HG03442 (cell line): ENCODE measurements around the gene TRAF3IP3.

Experiments used
- ATAC-seq: cut with Tn5 transposase; IDR thresholded peaks from one replicate; pipeline ENCODE4 v1.9.1; 2021; ENCODE audit warnings: mild to moderate bottlenecking, moderate library complexity; ENCODE audit not compliant: unreplicated experiment

TRAF3IP3 gene, protein sequence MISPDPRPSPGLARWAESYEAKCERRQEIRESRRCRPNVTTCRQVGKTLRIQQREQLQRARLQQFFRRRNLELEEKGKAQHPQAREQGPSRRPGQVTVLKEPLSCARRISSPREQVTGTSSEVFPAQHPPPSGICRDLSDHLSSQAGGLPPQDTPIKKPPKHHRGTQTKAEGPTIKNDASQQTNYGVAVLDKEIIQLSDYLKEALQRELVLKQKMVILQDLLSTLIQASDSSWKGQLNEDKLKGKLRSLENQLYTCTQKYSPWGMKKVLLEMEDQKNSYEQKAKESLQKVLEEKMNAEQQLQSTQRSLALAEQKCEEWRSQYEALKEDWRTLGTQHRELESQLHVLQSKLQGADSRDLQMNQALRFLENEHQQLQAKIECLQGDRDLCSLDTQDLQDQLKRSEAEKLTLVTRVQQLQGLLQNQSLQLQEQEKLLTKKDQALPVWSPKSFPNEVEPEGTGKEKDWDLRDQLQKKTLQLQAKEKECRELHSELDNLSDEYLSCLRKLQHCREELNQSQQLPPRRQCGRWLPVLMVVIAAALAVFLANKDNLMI

DNA sequence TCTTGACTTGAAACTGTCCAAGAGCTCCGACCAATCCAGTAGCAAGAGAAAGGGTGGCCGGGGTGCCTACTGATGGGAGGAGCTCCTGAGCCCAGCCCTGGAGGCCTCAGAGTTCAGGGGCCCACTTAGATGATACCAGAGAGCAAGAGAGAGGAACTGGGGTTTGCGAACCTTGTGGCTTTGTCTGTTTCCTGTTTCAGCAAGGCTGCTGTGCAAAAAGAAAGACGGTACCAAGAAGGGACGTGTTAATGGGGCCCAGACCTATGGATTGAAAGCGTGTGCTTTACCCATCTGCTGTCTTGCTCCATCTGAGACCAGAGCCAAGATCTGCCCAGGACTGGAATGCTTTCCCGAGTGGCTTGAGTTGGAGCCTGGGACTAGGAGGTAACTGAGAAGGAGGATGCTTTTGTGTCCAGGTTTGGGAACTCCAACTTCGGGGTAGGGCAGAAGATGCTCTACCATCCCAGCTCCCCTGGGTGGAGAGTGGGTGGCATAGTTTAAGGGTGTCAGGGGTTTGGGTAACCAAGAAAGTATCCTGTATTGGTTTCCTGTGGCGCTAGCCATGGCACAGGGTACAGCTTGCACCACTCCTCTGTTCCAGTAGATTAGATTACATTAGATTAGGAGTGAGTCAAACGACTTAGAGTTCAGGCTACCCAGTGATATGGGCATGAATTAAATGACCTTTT lies at the start of gene TRAF3IP3:
Gene TRAF3IP3 (plus strand): TSS at position 128 of the 689 bp plus-strand sequence. CDS start 3,987 bp downstream, outside the sequence.
- ATAC-seq = peak; percentile 74

DNA sequence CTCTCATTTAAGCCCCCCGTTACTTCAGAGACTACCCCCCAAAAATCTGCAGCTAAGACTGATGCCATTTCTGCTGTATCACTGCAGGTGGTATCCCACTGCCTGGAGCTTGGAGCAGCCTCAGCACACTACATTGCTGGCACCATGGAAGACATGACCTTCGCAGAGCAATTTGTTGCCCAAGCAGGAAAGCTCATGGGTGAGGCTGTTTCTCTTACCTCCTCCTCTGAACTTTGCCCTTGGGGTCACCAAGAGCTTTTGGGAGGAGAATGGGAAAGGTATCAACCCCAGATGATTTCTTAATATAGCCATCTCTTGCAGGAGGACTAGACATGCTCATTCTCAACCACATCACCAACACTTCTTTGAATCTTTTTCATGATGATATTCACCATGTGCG lies 49.2 kb upstream of the TRAF3IP3 start:
- ATAC-seq = no peak

DNA sequence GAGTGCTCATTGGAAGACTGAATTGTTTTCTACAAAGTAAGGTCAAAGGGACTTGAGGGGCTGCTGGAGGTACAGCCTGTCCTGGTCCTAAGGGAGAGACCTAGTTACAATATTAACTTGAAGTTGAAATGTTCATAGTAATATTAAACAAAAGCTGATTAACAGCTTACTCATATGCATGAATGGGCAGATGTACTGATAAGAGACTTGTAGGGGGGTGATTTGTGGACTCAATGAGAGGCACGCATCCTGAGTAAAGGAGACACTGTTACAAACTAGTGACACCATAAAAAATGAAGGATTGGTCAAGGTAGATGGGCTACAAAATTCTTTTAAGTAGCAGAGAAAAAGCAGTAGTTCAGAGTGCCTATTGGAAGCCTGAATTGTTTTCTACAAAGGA lies 48.5 kb upstream of the TRAF3IP3 start:
- no peak for ATAC-seq

DNA sequence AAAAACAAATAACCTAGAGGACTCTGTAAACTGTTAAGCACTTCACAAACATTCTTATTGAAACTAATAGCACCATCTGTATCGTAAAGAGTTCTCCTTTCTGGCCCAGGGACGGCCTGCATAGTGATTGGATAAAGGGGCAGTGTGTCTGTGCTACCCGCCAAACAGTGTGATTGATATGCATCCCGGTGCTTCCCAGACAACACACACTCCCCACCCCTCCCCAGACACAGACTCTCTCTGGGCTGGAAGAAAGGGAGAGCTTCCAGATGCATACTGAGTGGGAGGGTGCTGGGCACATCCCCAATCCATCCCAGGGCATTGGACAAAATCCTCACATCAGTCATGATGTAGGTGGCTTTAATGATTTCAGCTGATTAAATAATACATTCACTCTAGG lies 47.6 kb upstream of the TRAF3IP3 start:
- ATAC-seq = no peak

DNA sequence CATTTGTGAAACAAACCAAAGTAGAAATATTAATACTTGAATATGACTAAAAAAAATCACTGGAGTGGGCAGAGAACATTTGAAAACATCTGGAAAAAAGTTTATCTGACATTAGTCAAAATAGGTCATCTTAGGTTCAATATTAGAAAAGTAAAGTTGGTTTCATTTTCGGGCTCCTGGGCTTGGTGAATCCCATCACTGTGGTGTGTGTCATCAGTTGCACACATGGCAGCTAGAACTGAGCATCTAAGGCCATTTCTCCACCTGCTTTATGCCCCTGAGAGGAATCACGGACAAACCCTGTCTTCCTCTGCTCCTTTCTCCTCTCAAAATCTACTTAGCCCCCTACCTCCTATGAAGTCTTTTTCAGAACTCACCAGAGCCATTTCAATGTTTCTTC lies 45.8 kb upstream of the TRAF3IP3 start:
- no peak for ATAC-seq

DNA sequence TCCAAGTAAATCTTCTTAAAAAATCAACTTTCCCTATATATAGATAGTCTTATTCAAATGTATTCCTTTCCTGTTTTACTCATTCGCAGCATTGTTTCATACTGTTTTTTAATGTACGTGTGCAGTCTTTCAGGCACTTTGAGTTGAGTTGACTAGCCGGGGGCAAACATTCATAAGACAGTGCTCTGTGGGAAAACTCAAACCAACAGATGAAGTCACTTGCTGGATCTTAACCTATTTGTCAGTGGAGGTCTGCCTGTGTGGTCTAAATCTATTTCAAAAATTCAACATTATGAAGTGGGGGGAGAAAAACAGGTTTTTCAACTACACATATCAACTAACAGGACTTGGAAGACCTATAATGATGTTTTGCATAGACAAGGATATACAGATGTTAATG lies 45.0 kb upstream of the TRAF3IP3 start:
- no peak for ATAC-seq

DNA sequence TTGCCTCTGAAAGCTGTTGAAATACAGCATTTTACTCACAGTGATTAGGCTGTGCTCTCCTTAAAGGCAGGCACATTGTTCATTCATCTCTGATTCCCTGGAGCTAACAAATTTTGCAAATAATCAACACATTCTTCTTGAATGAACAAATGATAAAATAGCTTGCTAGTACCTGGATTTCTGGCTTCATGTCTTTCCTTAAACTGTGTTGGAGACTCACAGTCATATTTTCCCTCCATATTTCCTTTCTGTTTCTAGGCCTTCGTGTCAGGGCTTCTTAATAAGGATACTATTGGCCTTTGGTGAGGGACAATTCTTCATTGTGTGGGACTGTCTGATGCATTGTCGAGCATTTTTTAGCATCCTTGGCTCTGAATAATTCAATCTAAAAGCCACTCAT lies 41.5 kb upstream of the TRAF3IP3 start:
- no peak for ATAC-seq

DNA sequence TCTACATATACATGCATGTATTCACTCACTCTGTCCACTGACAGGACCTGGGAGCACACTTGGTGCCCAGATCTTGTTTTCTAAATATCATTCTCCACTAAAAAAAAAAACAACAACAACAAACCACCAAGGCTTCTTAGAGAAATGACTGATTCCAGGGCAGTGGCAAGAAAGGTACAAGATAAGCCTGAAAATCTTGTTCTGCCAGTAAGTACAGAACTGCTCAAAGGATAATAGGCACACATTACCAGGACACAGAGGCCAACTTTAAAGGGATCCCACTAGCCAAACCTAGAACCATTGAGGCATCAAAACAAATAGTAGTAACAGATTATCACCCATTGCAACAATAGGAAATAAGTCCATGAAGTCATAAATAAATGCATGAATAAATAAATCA lies 40.5 kb upstream of the TRAF3IP3 start:
- no peak for ATAC-seq

DNA sequence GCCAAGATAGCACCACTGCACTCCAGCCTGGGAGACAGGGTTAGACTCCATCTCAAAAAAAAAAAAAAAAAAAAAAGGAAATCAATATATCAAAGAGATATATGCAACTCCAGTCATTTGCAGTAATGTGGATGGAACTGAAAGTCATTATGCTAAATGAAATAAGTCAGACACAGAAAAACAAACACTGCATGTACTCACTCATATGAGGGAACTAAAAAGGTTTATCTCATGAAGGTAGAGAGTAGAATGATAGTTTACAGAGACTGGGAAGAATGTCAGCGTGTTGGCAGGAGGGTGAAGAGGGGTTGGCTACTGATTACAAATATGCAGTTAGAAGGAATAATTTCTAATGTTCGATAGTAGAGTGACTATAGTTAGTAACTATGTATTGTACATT lies 38.0 kb upstream of the TRAF3IP3 start:
- no peak for ATAC-seq

DNA sequence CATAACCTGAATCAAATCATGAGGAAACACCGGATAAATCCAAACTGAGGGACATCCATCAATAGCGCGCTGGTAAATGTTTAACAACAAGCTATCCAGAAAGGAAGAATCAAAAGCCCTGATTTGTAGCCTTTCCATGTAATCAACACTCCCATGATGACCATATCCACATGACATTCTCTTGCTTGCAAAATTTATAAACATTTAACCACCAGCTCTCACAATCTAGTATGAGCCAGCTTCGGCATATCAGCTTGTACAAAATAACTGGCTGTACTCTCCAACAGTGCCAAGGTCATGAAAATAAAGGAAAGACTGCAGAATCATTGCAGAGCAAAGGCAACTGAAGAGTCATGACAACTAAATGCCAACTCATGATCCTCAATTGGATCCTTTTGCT lies 35.5 kb upstream of the TRAF3IP3 start:
- ATAC-seq = no peak

DNA sequence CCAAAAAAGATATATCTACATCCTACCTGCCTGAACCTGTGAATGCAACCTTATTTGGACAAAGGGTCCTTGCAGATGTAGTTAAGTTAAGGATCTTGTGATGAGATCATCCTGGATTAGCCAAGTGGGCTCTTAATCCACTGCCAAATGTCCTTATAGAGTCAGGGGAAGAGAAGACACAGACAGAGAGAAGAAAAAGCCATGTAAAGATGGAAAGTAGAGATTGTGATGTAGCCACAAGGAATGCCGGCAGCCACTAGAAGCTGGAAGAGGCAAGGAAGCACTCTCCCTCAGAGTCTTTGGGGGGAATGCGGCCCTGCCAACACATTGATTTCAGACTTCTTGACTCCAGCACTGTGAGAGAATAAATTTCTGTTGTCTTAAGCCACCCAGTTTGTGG lies 35.0 kb upstream of the TRAF3IP3 start:
- ATAC-seq = no peak

DNA sequence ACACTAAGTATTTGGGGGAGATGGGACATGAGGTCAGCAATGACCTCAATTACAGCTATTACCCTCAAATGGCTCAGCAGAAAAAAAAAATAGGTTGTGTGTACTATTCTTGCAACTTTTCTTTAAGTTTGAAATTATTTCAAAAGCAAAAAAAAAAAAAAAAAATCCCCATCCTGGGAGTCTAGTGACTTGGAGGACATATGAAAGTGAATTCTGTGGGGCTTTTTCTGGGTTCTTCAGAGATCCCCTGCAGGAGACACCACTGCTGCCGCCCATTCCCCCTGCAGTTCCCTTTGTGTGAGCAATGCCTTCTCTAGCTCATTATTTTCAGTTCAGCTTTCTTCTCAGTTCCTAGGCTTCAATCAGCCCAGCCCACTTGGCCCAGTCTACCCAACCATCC lies 34.5 kb upstream of the TRAF3IP3 start:
- ATAC-seq = no peak

DNA sequence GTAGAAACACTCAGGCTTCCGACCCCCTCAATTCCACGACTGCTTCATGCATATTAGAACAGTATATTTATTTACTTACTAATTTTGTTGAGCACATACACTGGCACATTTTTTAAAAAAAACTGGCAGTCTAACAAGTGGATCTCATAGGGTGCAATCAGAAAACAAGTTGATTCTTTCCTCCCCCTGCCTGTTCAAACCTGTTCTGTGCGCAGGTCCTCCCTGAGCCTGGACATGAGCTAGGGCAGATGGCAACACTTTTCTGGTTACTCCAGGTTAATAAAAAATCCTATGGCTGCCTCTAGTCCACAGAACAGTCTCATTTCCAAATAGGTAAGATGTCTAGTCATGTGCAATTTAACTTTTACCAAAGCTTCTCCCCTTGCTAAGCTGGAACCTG lies 32.6 kb upstream of the TRAF3IP3 start:
- ATAC-seq = no peak

DNA sequence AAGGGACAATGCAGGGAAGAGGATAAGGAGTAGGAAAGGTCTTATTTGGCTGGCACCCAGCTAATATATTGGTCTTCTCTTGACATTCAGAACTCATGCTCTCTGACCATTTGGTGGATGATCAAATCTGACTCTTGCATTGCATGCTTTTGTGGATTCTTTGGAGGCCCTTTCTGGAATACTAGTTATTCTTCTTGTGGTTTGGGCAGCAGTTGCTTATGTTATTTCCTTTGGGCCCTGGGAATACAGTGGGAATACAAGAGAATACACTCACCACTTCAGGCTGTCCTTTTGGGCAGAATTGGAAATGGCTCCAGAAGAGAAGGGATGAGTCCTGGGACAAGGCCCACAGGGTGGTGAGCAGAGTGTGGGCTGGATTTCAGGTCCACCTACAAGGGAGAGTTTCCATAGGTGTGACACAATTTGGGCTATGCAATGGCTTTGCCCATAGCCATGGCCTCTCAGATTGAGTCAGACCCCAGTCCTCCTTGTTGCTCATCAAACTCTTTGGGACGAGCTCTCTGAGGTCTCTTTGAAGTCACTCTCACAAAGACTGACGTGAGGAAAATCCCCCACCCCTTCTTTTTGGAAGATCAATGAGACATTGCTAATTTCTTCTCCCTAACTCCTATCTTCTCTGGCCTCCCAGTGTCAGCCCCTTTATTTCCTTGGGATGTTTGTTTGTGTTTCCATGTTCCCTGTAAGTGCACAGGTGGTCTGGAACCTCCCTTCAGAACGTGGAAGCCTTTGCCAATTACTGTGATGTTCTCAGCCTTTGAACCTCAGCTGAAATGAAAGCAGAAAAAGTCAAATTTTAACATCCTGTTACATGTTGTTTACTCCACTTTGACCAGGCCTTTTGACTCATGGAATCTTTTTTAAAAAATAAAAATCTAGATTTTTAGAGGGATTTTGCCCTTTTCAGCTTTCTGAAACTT lies 31.8 kb upstream of the TRAF3IP3 start:
- peak; percentile 79 for ATAC-seq

DNA sequence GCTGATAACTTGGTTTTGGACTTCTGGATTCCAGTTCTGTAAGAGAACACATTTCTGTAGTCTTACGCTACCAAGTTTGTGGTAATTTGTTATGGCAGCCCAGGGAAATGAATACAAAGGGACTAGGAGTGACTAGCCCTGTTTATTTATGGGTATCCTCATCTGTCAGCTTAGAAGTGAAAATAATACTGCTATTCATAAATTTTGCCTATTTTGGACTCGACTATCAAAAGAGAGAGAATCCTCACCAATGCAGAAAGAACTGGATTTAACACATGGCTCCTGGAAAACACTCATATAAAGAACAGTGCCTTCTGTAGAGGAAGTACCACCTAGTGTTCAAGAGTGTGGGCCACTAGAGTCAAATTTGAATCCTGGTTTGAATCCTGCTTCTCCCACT lies 28.6 kb upstream of the TRAF3IP3 start:
- ATAC-seq = no peak

DNA sequence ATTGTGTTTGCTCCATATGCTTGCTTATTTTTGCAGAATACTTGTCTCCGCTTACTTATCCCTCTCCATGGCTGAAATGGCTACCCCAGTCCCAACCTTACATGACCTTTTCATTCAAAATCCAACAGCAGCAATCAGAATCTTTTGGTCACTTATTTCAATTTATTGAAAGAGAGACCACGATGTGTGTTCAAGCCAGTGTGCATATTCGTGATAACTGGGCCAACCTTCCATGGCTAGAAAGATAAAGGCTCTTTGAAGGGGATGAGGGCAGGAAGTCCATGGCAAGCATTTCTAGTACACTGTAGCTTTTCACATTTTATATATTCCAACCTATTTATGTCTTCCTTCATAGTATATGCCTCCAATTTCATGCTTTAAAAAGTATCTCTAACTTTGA lies 28.1 kb upstream of the TRAF3IP3 start:
- no peak for ATAC-seq

DNA sequence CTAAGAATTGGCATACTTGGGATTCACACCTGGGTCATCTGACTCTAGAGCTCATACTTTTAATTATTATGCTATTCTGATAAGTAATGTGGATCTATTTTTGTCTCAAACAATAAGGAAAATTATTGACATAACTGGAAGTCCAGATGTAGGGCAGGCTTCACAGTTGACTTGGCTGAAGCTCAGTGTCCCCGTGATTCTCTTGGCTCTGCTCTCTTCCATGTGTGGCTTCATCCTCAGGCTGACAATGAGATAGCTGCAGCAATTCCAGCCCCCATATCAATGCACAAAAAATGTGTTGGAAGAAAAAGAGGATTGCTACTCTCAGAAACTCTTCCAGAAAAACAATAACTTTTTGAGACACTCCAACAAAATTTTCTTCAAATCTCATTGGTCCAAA lies 27.4 kb upstream of the TRAF3IP3 start:
- ATAC-seq = no peak

DNA sequence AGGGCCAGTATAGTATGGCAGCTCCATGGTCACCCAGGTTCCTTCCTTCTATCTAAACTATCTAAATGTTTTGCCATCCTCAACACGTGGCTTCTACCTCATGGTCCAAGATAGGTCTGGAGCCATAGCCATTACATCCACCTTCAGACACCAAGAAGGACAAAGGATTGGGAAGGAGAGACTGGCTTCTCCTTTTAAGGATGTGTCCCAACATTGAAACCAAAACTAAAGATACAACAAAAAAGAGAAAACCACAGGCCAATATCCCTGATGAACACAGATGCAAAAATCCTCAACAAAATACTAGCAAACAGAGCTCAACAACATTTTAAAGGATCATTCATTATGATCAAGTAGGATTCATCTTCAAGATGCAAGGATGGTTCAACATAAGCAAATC lies 26.4 kb upstream of the TRAF3IP3 start:
- ATAC-seq = no peak

DNA sequence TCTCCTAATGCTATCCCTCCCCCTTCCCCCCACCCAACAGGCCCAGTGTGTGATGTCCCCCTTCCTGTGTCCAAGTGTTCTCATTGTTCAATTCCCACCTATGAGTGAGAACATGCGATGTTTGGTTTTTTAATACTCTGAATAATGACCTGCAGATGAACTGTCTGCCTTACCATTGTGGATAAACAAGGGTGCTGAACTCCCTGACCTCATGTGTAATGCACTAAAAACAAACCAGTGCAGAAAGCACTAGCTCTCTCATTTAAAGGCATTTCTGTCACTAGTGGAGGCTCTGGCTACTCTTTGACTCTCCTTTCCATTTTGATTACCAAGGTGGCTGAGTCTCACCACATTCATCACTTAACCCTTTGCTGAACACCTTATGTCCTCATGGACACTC lies 23.1 kb upstream of the TRAF3IP3 start:
- ATAC-seq = no peak

DNA sequence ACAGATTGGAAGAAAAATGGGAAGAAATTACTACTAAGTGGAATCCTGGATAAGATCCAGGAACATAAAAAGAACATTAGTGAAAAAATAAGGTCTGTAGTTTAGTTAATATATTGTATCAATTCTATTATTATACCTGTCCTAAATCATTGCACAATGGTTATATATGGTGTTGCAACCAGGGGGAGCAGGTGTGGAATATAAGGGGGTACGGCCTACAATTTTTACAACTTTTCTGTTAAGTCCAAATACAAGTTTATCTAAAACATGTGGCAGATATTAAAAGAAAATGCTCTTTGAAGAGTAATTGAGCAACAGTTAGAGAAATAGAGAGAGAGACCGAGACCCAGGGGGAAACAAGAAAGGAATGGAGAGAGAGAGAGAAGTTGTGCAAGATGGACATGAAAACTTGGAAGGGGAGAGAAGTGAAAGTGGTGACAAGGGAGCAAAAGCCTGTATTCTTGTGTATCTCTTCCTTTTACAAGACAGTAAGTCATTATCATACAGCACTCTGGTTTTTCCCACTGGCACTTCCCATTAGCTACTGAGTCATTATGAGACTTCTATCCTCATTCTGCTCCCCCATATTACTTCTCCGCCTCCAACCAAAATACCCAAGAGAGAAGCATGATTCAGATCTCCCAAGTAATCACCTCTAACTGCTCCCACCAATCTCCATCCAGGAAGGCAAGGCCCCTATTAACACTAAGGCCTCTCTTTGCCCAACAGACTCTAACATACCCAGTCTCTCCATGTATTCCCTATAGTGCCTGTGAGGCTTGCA lies 22.3 kb upstream of the TRAF3IP3 start:
- no peak for ATAC-seq
